ENCODE measurements around the gene NPM1.

GRCh38 chr5:171451421-171451820, 63.8 kb downstream of the NPM1 start:
- TF ChIP-seq RARB (CRISPR knock-in tag; IDR thresholded peaks at IDR 0.05) (no peak), ZFP30 (CRISPR knock-in tag; IDR thresholded peaks at IDR 0.05) (no peak), ZC3H10 (CRISPR knock-in tag; IDR thresholded peaks at IDR 0.05) (no peak), BACH2 (CRISPR knock-in tag; IDR thresholded peaks at IDR 0.05; ENCODE audit: borderline replicate concordance) (no peak), ARNTL (CRISPR knock-in tag; IDR thresholded peaks at IDR 0.05; ENCODE audit: borderline replicate concordance, low read depth) (no peak), ZNF565 (CRISPR knock-in tag; conservative IDR thresholded peaks at IDR 0.05; ENCODE audit: low read depth) (no peak), CREB5 (CRISPR knock-in tag; IDR thresholded peaks at IDR 0.05; ENCODE audit: low read depth) (no peak), CSDC2 (CRISPR knock-in tag; IDR thresholded peaks at IDR 0.05) (no peak), TOX (CRISPR knock-in tag; IDR thresholded peaks at IDR 0.05; ENCODE audit: borderline replicate concordance) (no peak), PATZ1 (CRISPR knock-in tag; IDR thresholded peaks at IDR 0.05; ENCODE audit: borderline replicate concordance) (no peak), TSHZ2 (CRISPR knock-in tag; IDR thresholded peaks at IDR 0.05) (no peak), GLIS3 (CRISPR knock-in tag; IDR thresholded peaks at IDR 0.05) (no peak), ZNF70 (CRISPR knock-in tag; IDR thresholded peaks at IDR 0.05) (no peak), ZNF8 (CRISPR knock-in tag; IDR thresholded peaks at IDR 0.05) (no peak)

Data from SK-N-SH treated with all-trans-retinoic acid at 6 μM for 48 hours (cell line).